Thymus (tissue), 11 donors: Measurements from ENCODE around the gene HSPA1A. TPM values are rescaled to one million over a fixed set of nuclear protein-coding genes. Genes with fewer than 3 reads are reported as not detected.
"Not testable (repeated sequence)": the region's sequence is repeated elsewhere in the genome, so short reads cannot be mapped to it uniquely, and the experiment has no call there.

Source experiments
- DNase-seq, 9 donors: peaks; one replicate each; pipeline ENCODE4 v3.0.0-alpha.2; 2013; ENCODE audit warnings: low spot score in 9 of 9, low read depth in 6 of 9, missing footprints in 1 of 9
- H3K27ac ChIP-seq, 2 donors: one replicate each; pipeline ENCODE4 v1.5.1; 2013; ENCODE audit warnings: control low read depth in 1 of 2, low read depth in 1 of 2, low read length in 1 of 2, mild to moderate bottlenecking in 1 of 2, moderate library complexity in 1 of 2
- H3K27me3 ChIP-seq, 2 donors: one replicate each; pipeline ENCODE4 v1.5.1; 2013; ENCODE audit warnings: low read length in 1 of 2; ENCODE audit not compliant: control insufficient read depth in 2 of 2, insufficient read depth in 1 of 2
- H3K36me3 ChIP-seq, 2 donors: one replicate each; pipeline ENCODE4 v1.5.1; 2013; ENCODE audit warnings: low read length in 1 of 2, mild to moderate bottlenecking in 1 of 2, moderate library complexity in 1 of 2; ENCODE audit not compliant: control insufficient read depth in 2 of 2, insufficient read depth in 2 of 2
- H3K4me1 ChIP-seq, 2 donors: one replicate each; pipeline ENCODE4 v1.5.1; 2013; ENCODE audit warnings: low read length in 2 of 2; ENCODE audit not compliant: control insufficient read depth in 2 of 2, insufficient read depth in 2 of 2
- H3K4me3 ChIP-seq, 2 donors: one replicate each; pipeline ENCODE4 v1.5.1; 2013; ENCODE audit warnings: low read length in 2 of 2, control low read depth in 1 of 2, mild to moderate bottlenecking in 1 of 2
- H3K9me3 ChIP-seq, 2 donors: one replicate each; pipeline ENCODE4 v1.5.1; 2013; ENCODE audit warnings: low read length in 1 of 2, mild to moderate bottlenecking in 1 of 2; ENCODE audit not compliant: control insufficient read depth in 2 of 2, insufficient read depth in 1 of 2
- WGBS: extraction: QIAGEN DNeasy Blood & Tissue Kit; methylation state at CpG from one replicate; pipeline ENCODE4 v1.1.7; 2013; 5-methylcytosine and 5-hydroxymethylcytosine counted together
- polyA plus RNA-seq: library from polyadenylated mRNA; stranded (reverse); fragments of 200-250 nt; gene quantifications from one replicate; pipeline ENCODE4 v1.2.3, GENCODE V29; 2013
- total RNA-seq: library from RNA; stranded (reverse); fragments of 120-200 nt; gene quantifications from one replicate; pipeline ENCODE4 v1.2.4, GENCODE V29; 2013
- donor health status: healthy.

The HSPA1A gene
- total and polyA plus RNA-seq, 2 donors: 68.8 to 73.8 TPM

GRCh38 chr6:31836047-31836473 lies 20.7 kb downstream of the HSPA1A start:
- Histone ChIP-seq H3K27me3 (no peaks in the 10 kb centered on the region), H3K4me3 (peak overlapping the region; percentile 59 to 97), H3K9me3 (no peaks in the 10 kb centered on the region), H3K4me1 (peaks cover 25 to 45% of the 10 kb centered on the region in 2 donors), H3K36me3 (peaks cover 39 to 50% of the 10 kb centered on the region in 2 donors), H3K27ac (peak overlapping the region; percentile 15 to 62)
- DNase-seq: no peak
- WGBS: 12% methylated on average over 14 of the region's 14 CpGs

DNA sequence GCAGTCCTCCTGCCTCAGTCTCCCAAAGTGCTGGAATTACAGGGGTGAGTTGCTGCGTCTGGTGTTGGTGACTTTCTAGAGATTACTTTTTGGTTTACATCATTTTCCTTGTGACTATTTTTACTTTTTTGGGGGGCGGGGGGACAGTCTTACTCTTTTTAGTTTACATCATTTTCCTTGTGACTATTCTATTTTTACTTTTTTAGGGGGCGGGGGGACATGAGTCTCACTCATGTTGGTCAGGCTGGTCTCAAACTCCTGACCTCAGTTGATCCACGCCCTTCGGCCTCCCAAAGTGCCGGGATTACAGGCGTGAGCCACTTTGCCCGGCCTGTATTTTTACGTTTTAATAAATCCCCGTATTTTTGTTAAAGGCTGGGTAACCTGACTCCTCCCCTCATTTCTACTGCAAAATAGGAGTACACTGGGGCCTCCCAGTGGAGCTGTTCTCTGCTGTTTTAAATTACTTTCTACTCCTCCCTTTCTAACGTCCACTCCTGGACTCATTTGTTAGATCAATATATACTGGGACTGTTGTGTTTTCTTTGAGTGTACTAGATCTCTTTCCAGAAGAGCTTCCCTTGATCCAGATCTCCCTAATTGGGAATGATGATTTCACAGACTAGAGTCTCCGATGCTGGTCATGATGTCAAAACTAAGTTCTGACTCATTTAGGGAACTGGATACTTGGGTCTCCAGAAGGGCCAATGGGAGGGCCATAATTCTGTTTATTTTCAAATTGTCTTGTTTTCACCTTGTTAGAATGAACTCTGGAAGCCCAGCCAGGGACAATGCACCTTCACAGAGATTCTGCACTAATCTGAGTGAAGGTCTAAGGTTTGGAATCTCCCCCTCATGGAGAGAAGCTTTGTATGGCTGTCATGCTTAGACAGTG lies 21.4 kb downstream of the HSPA1A start:
- Histone ChIP-seq H3K9me3 (no peaks in the 10 kb centered on the region), H3K27me3 (no peaks in the 10 kb centered on the region), H3K4me1 (peaks cover 24 to 44% of the 10 kb centered on the region in 2 donors), H3K36me3 (peaks cover 39 to 54% of the 10 kb centered on the region in 2 donors), H3K4me3 (peak overlapping the region; percentile 59 to 97), H3K27ac (peak overlapping the region in 1 of 2 donors; percentile 62)
- DNase-seq: no peak
- WGBS: 24% methylated on average over 12 of the region's 12 CpGs

GRCh38 chr6:31837369-31838113 lies 22.2 kb downstream of the HSPA1A start:
- peaks cover 24 to 44% of the 10 kb centered on the region in 2 donors for H3K4me1 ChIP-seq
- WGBS: 7% methylated on average over 1 of the region's 1 CpG

GRCh38 chr6:31838114-31838553 lies 22.8 kb downstream of the HSPA1A start:
- H3K27me3 ChIP-seq, H3K27ac ChIP-seq, DNase-seq, H3K9me3 ChIP-seq: not testable (repeated sequence)
- peaks cover 24 to 44% of the 10 kb centered on the region in 2 donors for H3K4me1 ChIP-seq
- WGBS: 93% methylated on average over 9 of the region's 9 CpGs
- peaks cover 39 to 54% of the 10 kb centered on the region in 2 donors for H3K36me3 ChIP-seq
- H3K4me3 ChIP-seq: peak overlapping the region in 1 of 2 donors; percentile 97

More at GRCh38 chr6:31837369-31838113, 22.2 kb downstream of the HSPA1A start:
- Histone ChIP-seq H3K36me3 (peaks cover 39 to 54% of the 10 kb centered on the region in 2 donors), H3K27me3 (no peaks in the 10 kb centered on the region), H3K27ac (peak overlapping the region in 1 of 2 donors; percentile 8), H3K9me3 (no peaks in the 10 kb centered on the region), H3K4me3 (peak overlapping the region; percentile 59 to 97)
- DNase-seq: no peak

GRCh38 chr6:31838968-31839367 lies 23.6 kb downstream of the HSPA1A start:
- Histone ChIP-seq H3K4me1 (peaks cover 24 to 39% of the 10 kb centered on the region in 2 donors), H3K36me3 (peaks cover 39 to 54% of the 10 kb centered on the region in 2 donors), H3K9me3 (no peaks in the 10 kb centered on the region), H3K4me3 (no peak overlapping the region), H3K27me3 (no peaks in the 10 kb centered on the region), H3K27ac (no peak overlapping the region)
- no peak for DNase-seq
- 97% methylated on average over 3 of the region's 3 CpGs for WGBS

GRCh38 chr6:31839779-31840126 lies 24.4 kb downstream of the HSPA1A start:
- not testable (repeated sequence) for H3K4me3 ChIP-seq, H3K9me3 ChIP-seq, DNase-seq, H3K27me3 ChIP-seq
- Histone ChIP-seq H3K27ac (peak overlapping the region in 1 of 2 donors; percentile 31), H3K4me1 (peaks cover 24 to 35% of the 10 kb centered on the region in 2 donors), H3K36me3 (peaks cover 44 to 54% of the 10 kb centered on the region in 2 donors)
- 97% methylated on average over 8 of the region's 8 CpGs for WGBS

DNA sequence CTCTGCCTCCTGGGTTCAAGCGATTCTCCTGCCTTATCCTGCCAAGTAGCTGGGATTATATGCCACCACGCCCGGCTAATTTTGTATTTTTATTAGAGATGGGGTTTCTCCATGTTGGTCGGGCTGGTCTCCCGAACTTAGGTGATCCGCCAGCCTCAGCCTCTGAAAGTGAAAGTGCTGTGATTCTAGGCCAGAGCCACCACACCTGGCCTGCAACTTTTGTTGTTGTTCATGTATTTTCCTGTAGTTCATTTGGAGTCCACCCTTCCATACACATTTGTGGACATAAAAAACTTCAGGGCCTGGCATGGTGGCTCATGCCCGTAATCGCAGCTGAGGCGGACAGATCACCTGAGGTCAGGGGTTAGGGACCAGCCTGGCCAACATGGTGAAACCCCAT lies 26.7 kb downstream of the HSPA1A start:
- peaks cover 15 to 20% of the 10 kb centered on the region in 2 donors for H3K4me1 ChIP-seq
- no peak overlapping the region for H3K4me3 ChIP-seq
- no peak for DNase-seq
- 97% methylated on average over 9 of the region's 9 CpGs for whole genome bisulfite sequencing
- H3K36me3 ChIP-seq: peaks cover 44% of the 10 kb centered on the region in 2 donors
- no peaks in the 10 kb centered on the region for H3K9me3 ChIP-seq
- no peaks in the 10 kb centered on the region for H3K27me3 ChIP-seq
- H3K27ac ChIP-seq: no peak overlapping the region

DNA sequence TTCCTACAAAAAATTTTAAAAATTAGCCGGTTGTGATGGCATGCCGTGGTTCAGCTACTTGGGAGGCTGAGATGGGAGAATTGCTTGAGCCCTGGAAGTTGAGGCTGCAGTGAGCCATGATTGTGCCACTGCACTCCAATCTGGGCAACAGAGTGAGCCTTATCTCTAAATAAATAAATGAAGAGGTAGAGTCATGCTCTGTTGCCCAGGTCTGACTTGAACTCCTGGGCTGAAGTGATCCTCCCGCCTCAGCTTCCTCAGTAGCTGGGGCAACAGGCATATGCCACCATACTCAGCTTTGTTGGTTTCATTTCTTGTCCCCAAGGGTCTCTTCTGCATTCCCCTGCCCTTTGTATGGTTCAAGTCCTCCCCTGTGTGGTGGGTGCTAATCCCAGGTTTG lies 29.2 kb downstream of the HSPA1A start:
- Histone ChIP-seq H3K4me3 (no peak overlapping the region), H3K4me1 (peaks cover 0 to 2% of the 10 kb centered on the region in 2 donors), H3K36me3 (peaks cover 19 to 20% of the 10 kb centered on the region in 2 donors), H3K27ac (no peak overlapping the region), H3K27me3 (no peaks in the 10 kb centered on the region), H3K9me3 (no peaks in the 10 kb centered on the region)
- WGBS: over 99% methylated on average over 3 of the region's 3 CpGs
- DNase-seq: no peak
